Trophoblast cell (in vitro differentiated cells and primary cell): Measurements from ENCODE around the gene MOBP.

ENCODE experiments used
- DNase-seq, 2 donors: peaks; one replicate each; pipeline ENCODE4 v3.0.0-alpha.2; 2016
- H2AFZ ChIP-seq: 2 replicates; pipeline ENCODE4 v1.6.1; 2013; ENCODE audit warnings: low read length, moderate library complexity, mild to moderate bottlenecking; ENCODE audit not compliant: insufficient read depth, poor library complexity
- H2AK5ac ChIP-seq: 2 replicates; pipeline ENCODE4 v1.6.1; 2013; ENCODE audit warnings: mild to moderate bottlenecking, low read length
- H2BK120ac ChIP-seq: 2 replicates; pipeline ENCODE4 v1.6.1; 2013; ENCODE audit warnings: low read length, mild to moderate bottlenecking, moderate library complexity; ENCODE audit not compliant: insufficient read depth, poor library complexity
- H2BK12ac ChIP-seq: 2 replicates; pipeline ENCODE4 v1.6.1; 2013; ENCODE audit warnings: mild to moderate bottlenecking, low read length, moderate library complexity
- H2BK5ac ChIP-seq: 2 replicates; pipeline ENCODE4 v1.6.1; 2013; ENCODE audit warnings: low read length, low read depth, moderate library complexity, mild to moderate bottlenecking; ENCODE audit not compliant: poor library complexity
- H3K14ac ChIP-seq: 2 replicates; pipeline ENCODE4 v1.6.1; 2013; ENCODE audit warnings: mild to moderate bottlenecking, low read length
- H3K18ac ChIP-seq: 2 replicates; pipeline ENCODE4 v1.6.1; 2013; ENCODE audit warnings: mild to moderate bottlenecking, low read length
- H3K23ac ChIP-seq: 2 replicates; pipeline ENCODE4 v1.6.1; 2013; ENCODE audit warnings: low read length
- H3K27ac ChIP-seq: 2 replicates; pipeline ENCODE4 v1.5.1; 2013; ENCODE audit warnings: low read depth, mild to moderate bottlenecking, inconsistent platforms, low read length, moderate library complexity
- H3K27me3 ChIP-seq: 2 replicates; pipeline ENCODE4 v1.6.1; 2013; ENCODE audit warnings: inconsistent platforms, mild to moderate bottlenecking, low read length, moderate library complexity; ENCODE audit not compliant: insufficient read depth
- H3K36me3 ChIP-seq, 2 experiments: 1 replicate in 1 of 2; 2 replicates in 1 of 2; pipeline ENCODE4 v1.6.1; 2013; ENCODE audit warnings: low read length in 2 of 2, mild to moderate bottlenecking in 2 of 2, moderate library complexity in 1 of 2; ENCODE audit not compliant: insufficient read depth in 2 of 2, control insufficient read depth in 1 of 2
- H3K4ac ChIP-seq: 2 replicates; pipeline ENCODE4 v1.6.1; 2013; ENCODE audit warnings: low read depth, mild to moderate bottlenecking, low read length, moderate library complexity
- H3K4me1 ChIP-seq, 2 experiments: 1 replicate in 1 of 2; 2 replicates in 1 of 2; pipeline ENCODE4 v1.6.1; 2013; ENCODE audit warnings: low read length in 2 of 2, mild to moderate bottlenecking in 2 of 2, moderate library complexity in 1 of 2; ENCODE audit not compliant: insufficient read depth in 2 of 2, control insufficient read depth in 1 of 2
- H3K4me2 ChIP-seq: 2 replicates; pipeline ENCODE4 v1.6.1; 2013; ENCODE audit warnings: inconsistent platforms, mild to moderate bottlenecking, low read length, moderate library complexity
- H3K4me3 ChIP-seq: 2 replicates; pipeline ENCODE4 v1.5.1; 2013; ENCODE audit warnings: mild to moderate bottlenecking, low read depth, low read length, inconsistent platforms
- H3K79me1 ChIP-seq: one replicate; pipeline ENCODE4 v1.6.1; 2013; ENCODE audit warnings: low read length
- H3K79me2 ChIP-seq: 2 replicates; pipeline ENCODE4 v1.6.1; 2013; ENCODE audit warnings: low read length, mild to moderate bottlenecking; ENCODE audit not compliant: control insufficient read depth, insufficient read depth, poor library complexity
- H3K9ac ChIP-seq: 2 replicates; pipeline ENCODE4 v1.6.1; 2013; ENCODE audit warnings: mild to moderate bottlenecking, low read length
- H3K9me3 ChIP-seq: 2 replicates; pipeline ENCODE4 v1.6.1; 2013; ENCODE audit warnings: low read depth, mild to moderate bottlenecking, control low read depth, inconsistent platforms, low read length; ENCODE audit not compliant: insufficient read depth
- H4K12ac ChIP-seq: 2 replicates; pipeline ENCODE4 v1.6.1; 2013; ENCODE audit warnings: low read depth, mild to moderate bottlenecking, low read length, moderate library complexity
- H4K8ac ChIP-seq: 2 replicates; pipeline ENCODE4 v1.6.1; 2013; ENCODE audit warnings: low read depth, mild to moderate bottlenecking, low read length, moderate library complexity
- H4K91ac ChIP-seq: one replicate; pipeline ENCODE4 v1.6.1; 2013; ENCODE audit warnings: low read depth, mild to moderate bottlenecking, low read length, moderate library complexity
- WGBS: extraction: QIAGEN DNeasy Blood & Tissue Kit; methylation state at CpG from one replicate; pipeline ENCODE4 v1.1.7; 2013; ENCODE audit warnings: missing lambda C conversion rate; ENCODE audit not compliant: insufficient read length, insufficient coverage; ENCODE audit errors: extremely low coverage; 5-methylcytosine and 5-hydroxymethylcytosine counted together

Gene MOBP

DNA sequence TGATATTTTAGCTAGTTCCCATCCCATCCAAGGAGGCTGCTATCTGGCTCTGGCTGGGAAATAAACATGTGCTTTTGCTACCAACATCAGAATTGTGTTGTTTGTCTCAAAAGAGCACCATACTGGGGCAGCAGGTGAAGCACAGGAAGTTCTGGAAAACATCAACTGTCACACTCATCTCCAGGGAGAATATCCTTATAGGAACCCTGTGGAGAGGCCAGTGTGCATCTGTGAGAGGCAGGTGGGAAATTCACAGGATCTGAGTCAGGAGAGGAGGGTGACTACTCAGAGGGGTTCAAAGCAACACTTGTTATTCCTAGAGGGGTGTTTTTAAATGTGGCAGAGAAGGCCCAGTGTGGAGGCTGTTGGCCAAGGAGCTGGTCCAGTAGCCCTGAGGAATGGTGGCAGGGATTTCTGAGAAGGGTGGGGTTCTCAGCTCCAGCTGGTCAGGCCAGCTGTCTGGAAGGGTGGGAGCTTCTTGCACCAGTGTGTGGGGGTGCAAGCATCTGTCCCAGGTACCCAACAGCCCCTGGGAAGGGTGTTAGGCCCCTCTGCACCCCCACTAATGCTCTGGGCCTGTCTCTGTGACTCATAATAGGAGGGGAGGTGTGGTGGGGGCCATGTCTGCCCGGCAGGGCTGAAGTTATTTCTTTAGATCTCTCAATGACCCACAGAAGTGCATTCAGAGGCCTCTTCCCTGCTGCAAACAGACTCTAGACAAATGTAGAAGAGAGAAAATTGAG, 32.3 kb upstream of the MOBP start:
- Histone ChIP-seq H2BK12ac (no peak overlapping the region), H3K23ac (no peak overlapping the region), H4K8ac (no peak overlapping the region), H3K36me3 (no peaks in the 10 kb centered on the region), H3K4me2 (no peak overlapping the region), H3K9ac (no peak overlapping the region), H3K27me3 (no peaks in the 10 kb centered on the region), H3K4me3 (no peak overlapping the region), H3K14ac (no peak overlapping the region), H3K4me1 (peaks cover 3 to 7% of the 10 kb centered on the region in 2 experiments), H3K79me1 (no peaks in the 10 kb centered on the region), H4K12ac (no peak overlapping the region), H3K18ac (no peak overlapping the region), H3K9me3 (no peaks in the 10 kb centered on the region), H2BK120ac (no peak overlapping the region), H3K79me2 (no peaks in the 10 kb centered on the region), H3K27ac (no peak overlapping the region), H2AFZ (no peak overlapping the region), H3K4ac (no peak overlapping the region), H2AK5ac (no peak overlapping the region), H2BK5ac (no peak overlapping the region), H4K91ac (no peak overlapping the region)
- DNase-seq: no peak
- WGBS: no CpG with 5 or more reads among the region's 1 CpG

DNA sequence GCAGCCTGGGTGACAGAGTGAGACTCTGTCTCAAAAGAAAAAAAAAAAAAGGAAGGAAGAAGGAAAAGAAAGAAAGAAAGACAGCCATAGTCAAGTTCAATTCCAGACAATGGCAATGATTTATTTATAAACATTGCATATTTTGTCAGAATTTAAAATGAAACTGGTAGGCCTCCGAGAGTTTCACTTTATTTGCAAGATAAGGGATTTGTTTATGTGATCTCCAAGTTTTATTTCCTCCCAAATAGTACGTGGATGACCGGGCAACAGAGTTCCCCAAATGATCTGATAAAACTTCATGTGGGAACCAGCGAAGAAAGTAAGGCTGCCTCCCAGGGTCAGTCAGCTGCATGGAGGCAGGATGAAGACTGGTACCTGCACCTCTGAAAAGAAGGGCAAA, 28.6 kb upstream of the MOBP start:
- H3K4me3 ChIP-seq: no peak overlapping the region
- no peak overlapping the region for H2BK120ac ChIP-seq
- no peak for DNase-seq
- H2BK12ac ChIP-seq: no peak overlapping the region
- H3K18ac ChIP-seq: no peak overlapping the region
- no peak overlapping the region for H3K4me2 ChIP-seq
- H3K14ac ChIP-seq: no peak overlapping the region
- no peak overlapping the region for H2AK5ac ChIP-seq
- H3K27me3 ChIP-seq: no peaks in the 10 kb centered on the region
- H3K23ac ChIP-seq: no peak overlapping the region
- H2AFZ ChIP-seq: no peak overlapping the region
- no peaks in the 10 kb centered on the region for H3K9me3 ChIP-seq
- H3K36me3 ChIP-seq: no peaks in the 10 kb centered on the region
- H3K79me2 ChIP-seq: no peaks in the 10 kb centered on the region
- H4K8ac ChIP-seq: no peak overlapping the region
- H4K12ac ChIP-seq: no peak overlapping the region
- H3K9ac ChIP-seq: no peak overlapping the region
- no CpG with 5 or more reads among the region's 4 CpGs for WGBS
- H4K91ac ChIP-seq: no peak overlapping the region
- H2BK5ac ChIP-seq: no peak overlapping the region
- no peak overlapping the region for H3K4ac ChIP-seq
- no peak overlapping the region for H3K27ac ChIP-seq
- H3K4me1 ChIP-seq: peaks cover 3 to 7% of the 10 kb centered on the region in 2 experiments
- H3K79me1 ChIP-seq: no peaks in the 10 kb centered on the region

DNA sequence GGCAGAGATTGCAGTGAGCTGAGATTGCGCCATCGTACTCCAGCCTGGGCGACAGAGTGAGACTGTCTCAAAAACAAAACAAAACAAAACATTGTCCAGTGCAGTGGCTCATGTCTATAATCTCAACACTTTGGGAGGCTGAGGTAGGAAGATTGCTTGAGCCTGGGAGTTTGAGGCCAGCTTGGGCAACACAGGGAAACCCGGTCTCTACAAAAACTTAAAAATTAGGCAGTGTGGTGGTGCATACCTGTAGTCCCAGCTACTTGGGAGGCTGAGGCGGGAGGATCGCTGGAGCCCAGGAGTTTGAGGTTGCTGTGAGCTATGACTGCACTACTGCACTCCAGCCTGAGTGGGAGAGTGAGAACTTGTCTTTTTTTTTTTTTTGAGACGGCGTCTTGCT, 27.2 kb upstream of the MOBP start:
- H3K27ac ChIP-seq: no peak overlapping the region

DNA sequence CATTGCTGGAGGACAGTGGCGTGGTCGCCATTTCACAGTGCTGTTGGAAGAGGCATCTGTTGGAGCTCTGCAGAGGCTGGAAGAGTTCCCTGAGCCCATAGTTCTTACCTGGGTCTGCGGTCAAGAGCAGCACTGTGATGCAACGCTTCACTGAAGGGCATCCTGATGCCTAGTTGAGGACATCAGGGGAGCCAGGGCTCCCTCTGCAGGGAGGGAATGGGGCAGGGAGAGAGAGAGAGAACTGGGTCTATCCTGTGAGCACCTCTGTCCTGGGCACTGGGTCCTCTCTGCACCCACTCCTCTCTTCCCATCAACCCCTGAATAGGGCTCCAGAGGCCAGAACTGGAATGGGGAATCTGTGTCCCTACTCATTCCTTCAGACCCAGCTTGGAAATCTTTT, 23.9 kb upstream of the MOBP start:
- Histone ChIP-seq H3K4me1 (no peaks in the 10 kb centered on the region), H3K9me3 (no peaks in the 10 kb centered on the region), H3K27ac (no peak overlapping the region), H3K18ac (no peak overlapping the region), H3K4ac (no peak overlapping the region), H3K9ac (no peak overlapping the region), H3K36me3 (no peaks in the 10 kb centered on the region), H2AK5ac (no peak overlapping the region), H3K23ac (no peak overlapping the region), H3K27me3 (no peaks in the 10 kb centered on the region), H4K8ac (no peak overlapping the region), H2BK5ac (no peak overlapping the region), H4K12ac (no peak overlapping the region), H3K79me2 (no peaks in the 10 kb centered on the region), H4K91ac (no peak overlapping the region), H3K14ac (no peak overlapping the region), H2AFZ (no peak overlapping the region), H3K4me2 (no peak overlapping the region), H3K4me3 (no peak overlapping the region), H2BK120ac (no peak overlapping the region), H3K79me1 (no peaks in the 10 kb centered on the region), H2BK12ac (no peak overlapping the region)
- WGBS: no CpG with 5 or more reads among the region's 4 CpGs
- DNase-seq: no peak

More for the DNA sequence above, 27.2 kb upstream of the MOBP start:
- no peak overlapping the region for H4K8ac ChIP-seq
- WGBS: no CpG with 5 or more reads among the region's 8 CpGs
- H2AFZ ChIP-seq: no peak overlapping the region
- no peaks in the 10 kb centered on the region for H3K36me3 ChIP-seq
- no peak overlapping the region for H3K9ac ChIP-seq
- no peak overlapping the region for H3K23ac ChIP-seq
- H2AK5ac ChIP-seq: no peak overlapping the region
- H3K4me2 ChIP-seq: no peak overlapping the region
- DNase-seq: peak; percentile 77 to 78
- no peak overlapping the region for H2BK120ac ChIP-seq
- no peak overlapping the region for H3K4me3 ChIP-seq
- H3K79me1 ChIP-seq: no peaks in the 10 kb centered on the region
- H4K91ac ChIP-seq: no peak overlapping the region
- H3K9me3 ChIP-seq: no peaks in the 10 kb centered on the region
- no peaks in the 10 kb centered on the region for H3K27me3 ChIP-seq
- H3K79me2 ChIP-seq: no peaks in the 10 kb centered on the region
- H4K12ac ChIP-seq: no peak overlapping the region
- H3K18ac ChIP-seq: no peak overlapping the region
- no peak overlapping the region for H2BK5ac ChIP-seq
- H3K4ac ChIP-seq: no peak overlapping the region
- H3K4me1 ChIP-seq: peaks cover 0 to under 1% of the 10 kb centered on the region in 2 experiments
- no peak overlapping the region for H3K14ac ChIP-seq
- no peak overlapping the region for H2BK12ac ChIP-seq
